HG03521 (cell line): ENCODE measurements around the gene GNGT2.

Experiments used
- ATAC-seq: cut with Tn5 transposase; IDR thresholded peaks from one replicate; pipeline ENCODE4 v1.9.1; 2021; ENCODE audit warnings: mild to moderate bottlenecking, moderate library complexity; ENCODE audit not compliant: unreplicated experiment

Gene GNGT2

GRCh38 chr17:49229805-49230600 lies 19.6 kb upstream of the GNGT2 start:
- no peak for ATAC-seq

GRCh38 chr17:49229076-49229804 lies 18.9 kb upstream of the GNGT2 start:
- ATAC-seq, result no peak

DNA sequence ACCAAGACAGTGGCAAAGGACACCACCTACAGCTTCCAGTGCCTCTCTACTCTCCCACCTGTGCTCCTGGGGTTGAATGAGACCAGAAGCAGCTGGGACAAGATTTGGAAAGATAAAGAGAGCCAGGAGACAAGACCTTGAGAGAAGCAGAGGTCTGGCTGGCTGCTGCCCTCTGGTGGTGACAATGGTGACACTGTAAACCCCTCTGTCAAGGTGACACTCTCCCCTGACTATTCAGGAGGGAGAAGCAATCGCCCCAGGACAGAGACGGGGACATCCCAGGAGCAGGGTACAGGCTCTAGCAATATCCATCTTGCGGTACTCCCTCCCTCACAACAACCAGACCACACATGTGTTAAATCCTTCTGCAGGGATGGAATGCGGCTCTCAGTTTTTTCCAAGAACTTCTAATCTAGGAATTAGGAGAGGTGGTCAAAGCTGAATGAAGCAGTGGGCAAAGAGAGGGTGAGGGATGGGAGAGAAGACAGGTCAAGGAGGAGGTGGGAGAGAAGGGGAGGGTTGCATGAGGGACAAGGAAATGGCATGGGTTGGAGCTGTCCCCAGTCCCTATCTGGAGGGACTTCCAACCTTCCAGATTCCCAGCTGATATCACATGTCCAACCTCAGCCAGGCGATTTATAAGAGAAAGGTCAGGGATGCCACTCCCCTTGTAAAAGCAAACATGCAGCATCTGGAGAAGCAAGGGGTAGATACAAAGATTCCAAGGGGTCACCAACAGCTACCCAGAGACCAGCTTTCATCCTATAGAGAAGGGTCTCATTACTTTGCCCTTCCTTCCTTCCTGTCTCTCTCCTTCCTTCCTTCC lies 17.3 kb upstream of the GNGT2 start:
- ATAC-seq, result no peak

GRCh38 chr17:49226771-49227435 lies 16.5 kb upstream of the GNGT2 start:
- no peak for ATAC-seq

DNA sequence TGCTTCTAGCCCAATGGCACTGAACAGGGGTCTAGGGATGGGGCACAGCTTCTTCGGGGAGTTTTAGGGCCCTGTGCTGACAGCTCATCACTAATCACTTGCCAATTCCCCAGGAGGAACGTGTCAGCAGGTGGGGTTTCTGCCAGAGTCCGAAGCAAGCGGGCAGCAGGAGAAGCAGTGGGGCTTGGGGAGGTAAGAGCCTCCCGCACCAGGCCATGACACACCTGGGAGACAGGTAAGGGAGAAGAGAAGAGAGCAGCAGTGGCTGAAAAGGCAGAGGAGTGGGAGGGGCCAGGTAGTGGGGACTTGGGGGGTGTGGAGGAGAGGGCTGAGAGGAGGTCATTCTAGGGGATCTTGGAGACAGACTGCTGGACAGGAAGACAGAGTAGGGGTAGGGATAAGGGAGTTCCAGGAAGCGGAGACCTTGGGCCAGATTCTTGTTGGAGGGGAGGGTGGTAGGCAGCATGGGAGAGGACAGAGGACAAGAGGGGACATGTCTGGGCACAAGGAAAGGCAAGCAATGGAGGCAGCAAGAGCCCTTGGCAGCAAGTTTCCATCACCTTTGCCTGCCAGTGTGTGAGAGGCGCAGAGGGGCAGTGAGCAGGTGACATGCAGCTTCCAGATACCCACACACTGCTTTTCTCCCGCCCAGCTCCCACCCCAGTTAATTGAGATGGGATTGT lies 15.3 kb upstream of the GNGT2 start:
- ATAC-seq, result no peak

DNA sequence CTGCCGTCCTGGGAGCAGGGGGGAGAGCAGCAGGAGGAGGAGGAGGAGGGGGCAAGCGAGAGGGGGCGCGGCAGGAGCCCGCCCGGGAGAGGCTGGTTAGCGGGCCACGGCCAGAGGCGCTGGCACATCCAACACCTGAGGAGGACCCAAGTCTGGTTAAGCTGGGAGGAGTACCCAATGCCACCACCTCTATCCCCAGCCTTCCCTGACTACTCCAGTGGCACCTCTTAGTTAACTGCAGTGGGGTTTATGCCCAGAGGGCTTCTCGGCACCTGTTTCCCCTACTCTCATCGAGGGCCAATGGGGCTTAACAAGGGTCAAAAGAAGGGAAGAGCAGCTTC lies 14.6 kb upstream of the GNGT2 start:
- no peak for ATAC-seq

- ATAC-seq, result no peak
Observed at GRCh38 chr17:49224198-49224996, 14.0 kb upstream of the GNGT2 start.

DNA sequence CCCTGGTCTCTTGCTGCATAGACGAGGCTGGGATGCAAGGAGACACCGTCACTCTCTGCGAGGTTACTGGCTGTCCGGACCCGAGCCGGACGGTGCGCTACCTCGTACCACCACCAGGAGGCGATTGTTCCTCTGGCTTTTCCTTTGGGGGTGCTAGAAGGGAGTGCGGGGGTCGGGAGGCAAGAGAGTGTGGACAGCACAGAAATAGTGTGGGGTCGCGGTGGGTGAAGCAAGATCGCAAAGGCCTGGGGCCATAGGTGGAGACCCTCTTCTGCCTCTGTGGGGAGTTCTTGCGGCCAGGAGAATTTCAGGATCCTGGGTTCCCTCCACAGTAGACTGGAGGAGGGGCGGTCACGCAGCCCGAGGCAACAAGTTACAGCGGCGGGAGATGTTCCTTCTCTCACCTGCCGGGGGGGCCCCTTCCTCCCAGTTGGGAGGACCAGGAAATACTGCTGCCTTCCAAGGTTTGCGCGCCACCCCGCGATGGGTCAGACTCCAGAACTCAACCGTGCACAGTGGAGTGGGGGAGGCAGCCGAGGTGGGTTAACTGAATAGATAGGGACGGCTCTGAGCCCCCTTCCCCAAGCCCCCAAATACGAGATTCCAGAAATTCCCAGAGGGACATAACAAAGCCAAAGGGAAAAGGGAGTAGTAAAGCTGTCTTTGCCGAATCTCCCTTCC lies 13.3 kb upstream of the GNGT2 start:
- ATAC-seq, result no peak

DNA sequence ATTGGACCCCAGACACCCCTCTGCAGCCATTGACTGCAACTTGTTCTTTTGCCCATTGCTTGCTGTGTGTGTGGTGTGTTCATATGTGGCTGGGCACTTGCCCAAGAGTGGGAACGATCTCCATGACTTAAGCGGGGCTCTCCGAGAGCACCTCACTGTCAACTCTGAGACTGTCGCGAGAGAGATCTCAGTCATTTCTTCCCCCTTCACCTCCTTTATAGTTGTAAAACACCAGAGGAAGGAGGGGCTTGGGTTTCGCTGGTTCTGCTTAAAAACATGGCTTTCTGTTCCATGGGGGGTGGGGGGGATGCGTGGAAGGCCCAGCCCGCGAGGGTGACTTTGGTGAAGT lies 12.8 kb upstream of the GNGT2 start:
- no peak for ATAC-seq

DNA sequence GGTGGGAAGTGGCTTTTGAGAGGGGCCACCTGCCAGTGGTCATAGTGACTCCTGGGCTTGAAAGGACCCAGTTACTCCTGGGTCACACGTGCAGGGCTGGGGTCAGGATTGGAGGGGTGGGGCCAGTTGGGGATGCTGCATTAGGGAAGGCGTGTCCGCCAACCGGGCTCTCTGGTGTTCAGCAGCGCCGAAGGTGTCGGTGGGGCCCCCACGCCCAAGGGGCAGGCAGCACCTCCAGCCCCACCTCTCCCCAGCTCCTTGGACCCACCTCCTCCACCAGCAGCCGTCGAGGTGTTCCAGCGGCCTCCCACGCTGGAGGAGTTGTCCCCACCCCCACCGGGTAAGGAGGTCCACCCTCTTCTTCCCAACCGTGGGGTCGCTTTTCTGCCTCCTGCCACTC lies 9.6 kb upstream of the GNGT2 start:
- no peak for ATAC-seq

DNA sequence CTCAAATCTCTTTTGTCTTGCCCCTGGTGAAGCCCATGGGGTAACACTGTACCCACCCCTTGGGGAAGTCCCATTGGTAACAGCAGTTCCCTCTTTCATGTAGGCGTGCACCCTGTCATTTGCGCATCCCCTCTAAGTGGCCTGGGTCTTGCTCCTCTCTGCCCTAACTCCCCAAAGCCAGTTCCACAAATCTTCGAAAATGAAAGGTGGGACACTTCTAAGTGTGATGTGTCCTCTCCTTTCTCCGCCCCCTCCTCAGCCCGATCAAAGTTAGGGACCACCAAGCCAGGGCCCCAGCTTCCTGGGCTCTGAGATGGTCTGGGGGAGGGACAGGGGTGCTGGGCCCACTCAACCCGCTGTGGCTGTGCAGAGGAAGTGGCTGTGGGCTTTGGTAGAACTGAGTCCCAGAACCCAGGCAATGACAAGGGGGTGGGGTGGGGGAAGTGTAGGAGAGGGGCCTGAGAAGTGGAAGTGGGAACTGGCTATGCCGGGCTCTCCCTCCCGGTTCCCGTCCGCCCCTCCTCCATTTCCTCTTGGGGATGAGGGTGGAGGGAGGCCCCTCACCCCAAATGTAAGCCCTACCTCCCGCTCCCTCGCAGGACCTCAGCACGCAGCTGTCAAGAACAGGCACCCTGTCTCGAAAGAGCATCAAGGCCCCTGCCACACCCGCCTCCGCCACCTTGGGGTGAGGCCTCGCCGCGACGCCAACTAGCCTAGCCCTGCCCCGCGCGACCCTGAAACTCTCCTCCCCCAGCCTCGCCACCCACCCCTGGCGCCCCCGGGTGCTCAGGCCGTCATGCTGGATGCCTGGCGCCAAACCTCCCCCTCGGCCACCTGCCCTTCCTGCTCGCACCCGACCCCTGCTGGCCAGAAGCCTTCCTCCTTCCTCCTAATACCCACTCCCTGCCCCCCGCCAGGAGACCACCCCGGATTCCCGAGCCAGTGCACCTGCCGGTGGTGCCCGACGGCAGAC lies 8.9 kb upstream of the GNGT2 start:
- no peak for ATAC-seq

GRCh38 chr17:49217651-49218413 lies 7.5 kb upstream of the GNGT2 start:
- ATAC-seq, result peak; percentile 51

- ATAC-seq, result no peak
Observed at GRCh38 chr17:49216953-49217650, 6.7 kb upstream of the GNGT2 start.

- ATAC-seq, result no peak
Observed at GRCh38 chr17:49216482-49216881, 6.1 kb upstream of the GNGT2 start.

- ATAC-seq, result no peak
Observed at GRCh38 chr17:49214676-49215360, 4.4 kb upstream of the GNGT2 start.

GRCh38 chr17:49213847-49214246 lies 3.5 kb upstream of the GNGT2 start:
- ATAC-seq, result no peak
